IMR-90 (cell line): ENCODE data around the gene SCG5.

Experiments used
- CTCF ChIP-seq: conservative IDR thresholded peaks from 2 replicates; pipeline ENCODE4 v1.5.1; 2012; ENCODE audit warnings: mild to moderate bottlenecking, low read depth, low read length, improper control_type of control experiment
- FOS ChIP-seq: fragments of 150-350 bp; IDR thresholded peaks from 2 replicates; pipeline ENCODE4 v1.6.1; 2016; ENCODE audit warnings: low read depth, low read length
- MAFK ChIP-seq: IDR thresholded peaks from 2 replicates; pipeline ENCODE4 v1.6.1; 2012; ENCODE audit warnings: low read depth, low read length, improper control_type of control experiment
- MAZ ChIP-seq: IDR thresholded peaks from 2 replicates; pipeline ENCODE4 v1.6.1; 2012; ENCODE audit warnings: low read depth, mild to moderate bottlenecking, low read length, improper control_type of control experiment, moderate library complexity, borderline replicate concordance
- MXI1 ChIP-seq: IDR thresholded peaks from 2 replicates; pipeline ENCODE4 v1.6.1; 2012; ENCODE audit warnings: low read depth, mild to moderate bottlenecking, low read length, moderate library complexity, borderline replicate concordance
- NFE2L2 ChIP-seq: fragments of 150-350 bp; IDR thresholded peaks from 2 replicates; pipeline ENCODE4 v1.6.1; 2016; ENCODE audit warnings: low read depth, mild to moderate bottlenecking, low read length
- POLR2A ChIP-seq: IDR thresholded peaks from 2 replicates; pipeline ENCODE4 v1.6.1; 2012; ENCODE audit warnings: mild to moderate bottlenecking, low read depth, low read length
- RAD21 ChIP-seq: IDR thresholded peaks from 2 replicates; pipeline ENCODE4 v1.6.1; 2012; ENCODE audit warnings: low read length, improper control_type of control experiment
- RCOR1 ChIP-seq: IDR thresholded peaks from 2 replicates; pipeline ENCODE4 v1.6.1; 2012; ENCODE audit warnings: mild to moderate bottlenecking, low read length, improper control_type of control experiment; ENCODE audit not compliant: insufficient replicate concordance
- RFX5 ChIP-seq: IDR thresholded peaks from 2 replicates; pipeline ENCODE4 v1.8.0; 2012; ENCODE audit warnings: low read depth, mild to moderate bottlenecking, low read length, moderate library complexity
- TF ChIP-seq, protein P1 (sequence below): fragments of 150-350 bp; IDR thresholded peaks from 2 replicates; pipeline ENCODE4 v1.6.1; 2017; ENCODE audit warnings: mild to moderate bottlenecking, antibody characterized with exemption, low read length, low read depth

DNA sequence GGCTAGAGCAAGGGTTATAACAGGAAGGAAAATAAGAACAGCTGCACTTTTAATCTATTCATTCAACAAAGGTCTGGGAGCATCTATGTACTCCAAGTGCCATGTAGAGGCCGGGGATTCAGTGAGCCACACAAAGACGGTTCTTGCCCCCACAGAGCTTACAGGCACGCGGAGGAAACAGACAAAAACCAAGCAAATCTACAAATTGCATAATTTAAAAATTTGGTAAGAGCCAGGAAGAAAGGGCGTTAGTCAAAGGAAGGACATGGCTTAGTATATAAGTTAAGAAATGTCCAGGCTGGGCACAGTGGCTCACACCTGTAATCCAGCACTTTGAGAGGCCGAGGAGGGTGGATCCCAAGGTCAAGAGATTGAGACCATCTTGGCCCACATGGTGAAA lies 65.9 kb downstream of the SCG5 start:
- TF ChIP-seq RAD21 (no peak), POLR2A (no peak), RFX5 (no peak), CTCF (no peak), MAFK (no peak), MAZ (no peak), FOS (no peak), NFE2L2 (no peak), RCOR1 (no peak), MXI1 (no peak)
- TF ChIP-seq, protein P1, sequence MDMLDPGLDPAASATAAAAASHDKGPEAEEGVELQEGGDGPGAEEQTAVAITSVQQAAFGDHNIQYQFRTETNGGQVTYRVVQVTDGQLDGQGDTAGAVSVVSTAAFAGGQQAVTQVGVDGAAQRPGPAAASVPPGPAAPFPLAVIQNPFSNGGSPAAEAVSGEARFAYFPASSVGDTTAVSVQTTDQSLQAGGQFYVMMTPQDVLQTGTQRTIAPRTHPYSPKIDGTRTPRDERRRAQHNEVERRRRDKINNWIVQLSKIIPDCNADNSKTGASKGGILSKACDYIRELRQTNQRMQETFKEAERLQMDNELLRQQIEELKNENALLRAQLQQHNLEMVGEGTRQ = no peak
